SU-DHL-6 (cell line): Measurements from ENCODE around the gene ABR.

ENCODE experiments used
- H2AFZ ChIP-seq: fragments of 200-600 bp; sonication (generic); 2 replicates; pipeline ENCODE4 v1.6.1; 2014; ENCODE audit warnings: low read depth, mild to moderate bottlenecking, moderate library complexity, mixed read lengths, antibody characterized with exemption, low read length; ENCODE audit not compliant: severe bottlenecking
- H3F3A ChIP-seq: fragments of 200-600 bp; shearing (Covaris generic); 2 replicates; pipeline ENCODE4 v1.6.0; 2016; ENCODE audit warnings: antibody characterized with exemption, mild to moderate bottlenecking; ENCODE audit not compliant: insufficient read depth
- H3K27ac ChIP-seq: fragments of 200-600 bp; sonication (generic); 2 replicates; pipeline ENCODE4 v1.5.1; 2016; ENCODE audit warnings: low read depth, mild to moderate bottlenecking, low read length, moderate library complexity, mixed read lengths
- H3K27me3 ChIP-seq: fragments of 200-600 bp; sonication (generic), shearing (Covaris generic); 2 replicates; pipeline ENCODE4 v1.6.0; 2014; ENCODE audit warnings: mild to moderate bottlenecking, low read length
- H3K36me3 ChIP-seq: fragments of 200-600 bp; sonication (generic); 2 replicates; pipeline ENCODE4 v1.6.1; 2014; ENCODE audit warnings: mild to moderate bottlenecking, low read length, mixed read lengths
- H3K4me2 ChIP-seq: fragments of 300-600, 200-600 bp; shearing (Covaris generic), sonication (generic); 2 replicates; pipeline ENCODE4 v1.6.0; 2014; ENCODE audit warnings: low read length, low read depth, mild to moderate bottlenecking; ENCODE audit not compliant: poor library complexity, severe bottlenecking
- H3K4me3 ChIP-seq: fragments of 200-600 bp; sonication (generic); 2 replicates; pipeline ENCODE4 v1.5.1; 2014; ENCODE audit warnings: antibody characterized with exemption, low read length, mild to moderate bottlenecking, mixed read lengths; ENCODE audit not compliant: insufficient read depth, poor library complexity, severe bottlenecking
- H3K79me2 ChIP-seq: fragments of 200-600 bp; sonication (generic); 2 replicates; pipeline ENCODE4 v1.6.1; 2014; ENCODE audit warnings: mild to moderate bottlenecking, low read length, moderate library complexity; ENCODE audit not compliant: insufficient read depth
- H3K9ac ChIP-seq: fragments of 200-600 bp; sonication (generic); 2 replicates; pipeline ENCODE4 v1.7.0; 2014; ENCODE audit warnings: mild to moderate bottlenecking, low read length
- H3K9me2 ChIP-seq: fragments of 200-600 bp; sonication (generic); replicated peaks from 2 replicates; pipeline ENCODE4 v1.6.1; 2014; ENCODE audit warnings: low read length; ENCODE audit not compliant: insufficient read depth
- H3K9me3 ChIP-seq: fragments of 200-600 bp; sonication (generic); 2 replicates; pipeline ENCODE4 v1.6.1; 2014; ENCODE audit warnings: low read length, mixed read lengths; ENCODE audit not compliant: insufficient read depth
- H4K20me1 ChIP-seq: fragments of 200-600 bp; sonication (generic); 2 replicates; pipeline ENCODE4 v1.6.1; 2014; ENCODE audit warnings: low read depth, mild to moderate bottlenecking, antibody characterized with exemption, low read length, moderate library complexity, mixed read lengths
- EZH2phosphoT487 ChIP-seq: fragments of 200-600 bp; sonication (generic), shearing (Covaris generic); conservative IDR thresholded peaks from 2 replicates; pipeline ENCODE4 v1.6.1; 2018; ENCODE audit warnings: mild to moderate bottlenecking, antibody characterized with exemption, low read length, moderate library complexity, mixed read lengths
- TF ChIP-seq, protein P1 (sequence below): fragments of 200-600 bp; sonication (generic); IDR thresholded peaks from one replicate; pipeline ENCODE4 v1.5.1; 2017; ENCODE audit warnings: antibody characterized with exemption, mild to moderate bottlenecking, low read length, moderate library complexity; ENCODE audit not compliant: insufficient read depth, poor library complexity, severe bottlenecking

The ABR gene

DNA sequence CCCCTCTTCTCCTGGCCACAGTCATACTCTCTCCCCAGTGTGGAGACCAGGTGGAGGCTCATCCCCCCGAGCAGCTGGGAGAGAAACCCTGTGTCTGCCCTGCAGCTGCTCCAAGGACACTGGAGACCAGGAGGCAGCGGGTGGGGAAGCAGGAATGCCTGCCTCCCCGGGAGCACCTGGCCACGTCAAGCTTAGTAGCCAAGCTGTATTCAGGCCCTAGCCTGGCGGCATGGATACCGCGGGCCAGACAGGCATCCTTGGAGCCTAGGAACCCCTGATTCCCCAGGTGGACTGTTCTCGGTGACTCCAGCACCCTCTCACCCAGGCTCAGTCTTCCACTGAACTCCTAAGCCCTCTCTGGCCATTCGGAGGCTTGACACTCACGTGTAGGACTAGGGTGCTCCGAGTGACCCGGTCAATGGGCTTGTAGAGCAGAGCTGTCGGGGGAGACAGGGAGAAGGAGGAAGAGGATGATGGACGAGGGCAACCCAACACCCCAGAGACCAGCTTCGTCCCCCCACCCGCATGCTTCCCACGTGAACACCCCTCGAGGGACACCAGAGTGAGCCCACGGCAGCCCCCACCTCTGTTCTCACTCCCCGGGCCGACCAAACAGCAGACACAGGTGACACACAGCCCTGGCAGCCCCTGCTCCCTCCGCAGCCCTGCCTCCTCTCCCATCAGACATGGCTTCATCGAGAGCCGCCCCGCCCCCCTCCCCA lies 106.4 kb downstream of the ABR start:
- no peaks in the 10 kb centered on the region for H3K9me2 ChIP-seq
- H3K9ac ChIP-seq = no peak overlapping the region
- no peaks in the 10 kb centered on the region for H3K36me3 ChIP-seq

DNA sequence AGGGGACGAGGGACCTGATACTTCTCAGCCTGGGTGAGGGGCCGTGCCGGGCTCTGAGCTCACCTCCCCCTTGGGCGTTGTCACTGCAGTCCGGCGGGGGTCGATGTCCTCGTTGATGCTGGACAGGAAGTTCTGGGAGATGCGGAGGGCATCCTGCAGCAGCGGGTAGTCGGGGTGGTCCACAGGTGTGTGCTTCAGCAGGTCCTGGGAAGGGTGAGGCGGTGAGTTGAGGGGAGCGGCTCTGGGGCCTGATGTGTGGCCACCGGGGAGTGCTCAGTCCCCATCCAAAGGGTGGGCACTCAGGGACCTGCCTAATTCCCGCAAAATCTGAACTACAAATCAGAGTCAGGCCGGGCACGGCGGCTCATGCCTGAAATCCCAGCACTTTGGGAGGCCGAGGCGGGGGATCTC lies 107.2 kb downstream of the ABR start:
- no peak overlapping the region for H2AFZ ChIP-seq
- H3F3A ChIP-seq = no peaks in the 10 kb centered on the region
- H3K27me3 ChIP-seq = no peaks in the 10 kb centered on the region
- no peaks in the 10 kb centered on the region for H3K9me2 ChIP-seq
- H3K4me3 ChIP-seq = no peak overlapping the region
- H3K9me3 ChIP-seq = no peaks in the 10 kb centered on the region
- H3K27ac ChIP-seq = no peak overlapping the region
- no peak overlapping the region for H3K4me2 ChIP-seq
- H3K9ac ChIP-seq = no peak overlapping the region
- H4K20me1 ChIP-seq = no peaks in the 10 kb centered on the region
- TF ChIP-seq EZH2phosphoT487 = no peak
- TF ChIP-seq, protein P1, sequence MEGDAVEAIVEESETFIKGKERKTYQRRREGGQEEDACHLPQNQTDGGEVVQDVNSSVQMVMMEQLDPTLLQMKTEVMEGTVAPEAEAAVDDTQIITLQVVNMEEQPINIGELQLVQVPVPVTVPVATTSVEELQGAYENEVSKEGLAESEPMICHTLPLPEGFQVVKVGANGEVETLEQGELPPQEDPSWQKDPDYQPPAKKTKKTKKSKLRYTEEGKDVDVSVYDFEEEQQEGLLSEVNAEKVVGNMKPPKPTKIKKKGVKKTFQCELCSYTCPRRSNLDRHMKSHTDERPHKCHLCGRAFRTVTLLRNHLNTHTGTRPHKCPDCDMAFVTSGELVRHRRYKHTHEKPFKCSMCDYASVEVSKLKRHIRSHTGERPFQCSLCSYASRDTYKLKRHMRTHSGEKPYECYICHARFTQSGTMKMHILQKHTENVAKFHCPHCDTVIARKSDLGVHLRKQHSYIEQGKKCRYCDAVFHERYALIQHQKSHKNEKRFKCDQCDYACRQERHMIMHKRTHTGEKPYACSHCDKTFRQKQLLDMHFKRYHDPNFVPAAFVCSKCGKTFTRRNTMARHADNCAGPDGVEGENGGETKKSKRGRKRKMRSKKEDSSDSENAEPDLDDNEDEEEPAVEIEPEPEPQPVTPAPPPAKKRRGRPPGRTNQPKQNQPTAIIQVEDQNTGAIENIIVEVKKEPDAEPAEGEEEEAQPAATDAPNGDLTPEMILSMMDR = no peak
- 0 out of 2 replicates have a peak, but pooled peaks cover under 1% of the 10 kb centered on the region for H3K36me3 ChIP-seq
- H3K79me2 ChIP-seq = no peaks in the 10 kb centered on the region

More for the DNA sequence above, 106.4 kb downstream of the ABR start:
- no peak overlapping the region for H3K4me2 ChIP-seq
- H3K4me3 ChIP-seq = no peak overlapping the region
- no peak overlapping the region for H2AFZ ChIP-seq
- no peaks in the 10 kb centered on the region for H3K27me3 ChIP-seq
- H3K79me2 ChIP-seq = no peaks in the 10 kb centered on the region
- no peaks in the 10 kb centered on the region for H4K20me1 ChIP-seq
- no peak for TF ChIP-seq EZH2phosphoT487
- TF ChIP-seq, protein P1 = no peak
- H3F3A ChIP-seq = no peaks in the 10 kb centered on the region
- no peaks in the 10 kb centered on the region for H3K9me3 ChIP-seq
- no peak overlapping the region for H3K27ac ChIP-seq

DNA sequence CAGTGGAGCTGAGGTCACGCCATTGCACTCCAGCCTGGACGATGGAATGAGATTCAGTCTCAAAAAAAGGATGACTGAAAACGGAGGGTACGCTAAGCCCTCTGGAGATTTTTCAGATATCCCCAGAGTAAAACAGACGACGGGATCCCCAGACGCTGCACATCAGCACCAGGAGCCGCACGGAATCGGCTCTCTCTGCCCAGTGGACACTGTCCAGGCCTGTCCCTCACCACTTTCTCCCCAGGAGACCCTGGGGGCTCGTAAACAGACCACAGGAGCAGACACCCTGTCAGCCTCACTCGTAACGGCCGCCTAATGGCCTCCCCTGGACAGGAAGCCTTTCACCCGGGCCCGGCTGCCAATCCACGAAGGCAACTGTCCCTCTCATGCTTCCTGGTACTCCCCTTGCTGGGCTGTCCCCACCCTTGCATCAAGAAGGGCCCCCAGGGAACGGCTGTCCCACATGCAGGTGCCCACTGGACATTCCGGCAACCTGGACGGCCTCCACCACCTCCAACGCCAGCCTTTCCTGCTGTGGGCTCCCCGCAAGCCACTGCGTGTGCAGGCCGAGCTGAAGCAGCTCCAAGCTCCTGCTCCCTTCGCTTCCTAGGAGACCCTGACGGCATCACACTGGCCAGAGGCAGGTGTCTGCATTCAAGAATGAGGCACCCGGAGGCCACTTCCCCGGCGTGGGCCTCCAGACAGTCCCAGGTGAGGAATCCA lies 108.5 kb downstream of the ABR start:
- no peaks in the 10 kb centered on the region for H3K79me2 ChIP-seq
- H4K20me1 ChIP-seq = no peaks in the 10 kb centered on the region
- H2AFZ ChIP-seq = no peak overlapping the region
- H3K9me2 ChIP-seq = no peaks in the 10 kb centered on the region
- H3K27ac ChIP-seq = no peak overlapping the region
- no peak overlapping the region for H3K9ac ChIP-seq
- H3K27me3 ChIP-seq = no peaks in the 10 kb centered on the region
- TF ChIP-seq, protein P1 = no peak
- no peak for TF ChIP-seq EZH2phosphoT487
- H3K9me3 ChIP-seq = no peaks in the 10 kb centered on the region
- peaks cover 8% of the 10 kb centered on the region; the same call in 1 of the 2 replicates for H3K36me3 ChIP-seq
- H3F3A ChIP-seq = no peaks in the 10 kb centered on the region
- H3K4me2 ChIP-seq = no peak overlapping the region
- H3K4me3 ChIP-seq = no peak overlapping the region
